T-helper 1 cell treated with Interleukin-12 subunit alpha and Interleukin-12 subunit beta and Interleukin-4 antibody, amounts not matched to agents 30 ng/mL and 1 ng/mL, for 36 hours (primary cell): ENCODE results near the gene KLF16. TPM values are rescaled to one million over a fixed set of nuclear protein-coding genes. Genes with fewer than 3 reads are reported as not detected.
"Not testable (repeated sequence)": the region's sequence is repeated elsewhere in the genome, so short reads cannot be mapped to it uniquely, and the experiment has no call there.

Experiments
- intact Hi-C: fragments of 100-400 bp; cut with micrococcal nuclease; formaldehyde crosslinking; loops from one replicate; pipeline ENCODE4 v1.15.1; 2024
- total RNA-seq: library from RNA; stranded (reverse); gene quantifications from 2 replicates; pipeline ENCODE4 v1.2.3, GENCODE V29; 2022

The KLF16 gene
- total RNA-seq, 1 donor from 2014 or later = 20.4 TPM

DNA sequence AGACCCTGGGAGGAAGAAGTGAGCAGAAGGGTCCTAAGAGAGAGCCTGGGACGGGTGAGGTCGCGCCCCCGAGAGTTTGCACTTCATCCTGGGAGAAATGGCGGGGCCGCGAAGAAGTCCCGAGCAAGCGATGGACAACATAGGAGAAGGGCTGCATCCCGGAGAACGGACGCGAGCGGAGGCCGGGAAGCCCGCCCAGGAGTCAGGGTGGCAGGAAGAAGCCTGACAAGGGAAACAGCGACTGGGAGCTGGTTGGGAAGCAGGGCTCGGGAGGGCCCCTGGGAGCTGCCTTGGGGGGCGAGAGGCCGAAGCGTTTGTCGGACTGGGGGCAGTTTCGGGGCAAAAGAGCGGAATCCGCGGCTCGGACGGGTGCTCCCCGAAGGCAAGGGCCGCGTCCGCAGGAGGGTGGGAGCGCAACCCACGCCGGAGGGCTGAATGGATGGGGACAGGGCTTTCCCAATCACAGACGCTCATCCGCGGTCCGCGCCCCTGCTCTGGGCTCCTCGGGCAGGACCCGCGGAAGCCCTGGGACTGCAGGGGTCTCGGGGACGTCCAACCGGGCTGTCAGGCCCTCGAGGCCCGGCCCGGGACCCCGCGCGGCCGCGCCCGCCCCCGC lies 21.4 kb upstream of the KLF16 start:
- intact Hi-C loops = loop anchor here (1.0 to 10.0 kb wide), 8 partner anchors 9 to 380 kb away; partner anchors contain the start of genes ADAT3, ATP8B3, REXO1 and SCAMP4

DNA sequence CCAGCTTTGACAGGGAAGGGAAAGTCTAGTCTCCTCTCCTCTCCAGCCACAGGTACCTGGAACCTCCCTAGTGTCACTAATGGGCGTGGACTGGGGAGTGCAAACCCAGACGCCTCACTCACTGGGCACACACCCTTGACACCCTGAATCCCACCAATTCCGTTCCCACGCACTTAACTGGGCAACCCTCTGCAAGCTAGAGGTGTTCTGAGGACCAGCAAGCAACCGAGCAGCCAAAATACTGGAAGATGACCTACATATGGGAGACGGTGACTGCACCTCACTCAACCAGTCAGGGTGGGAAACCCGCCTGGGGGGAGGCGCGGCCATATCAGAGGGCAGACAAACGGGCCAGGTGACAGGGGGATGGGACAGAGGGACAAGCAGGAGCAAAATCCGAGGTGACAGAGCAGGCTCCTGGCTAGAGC lies 20.9 kb upstream of the KLF16 start:
- intact Hi-C loops = loop anchor here (2.0 to 10.0 kb wide), 3 partner anchors 30 to 380 kb away; partner anchors contain the start of gene ATP8B3

DNA sequence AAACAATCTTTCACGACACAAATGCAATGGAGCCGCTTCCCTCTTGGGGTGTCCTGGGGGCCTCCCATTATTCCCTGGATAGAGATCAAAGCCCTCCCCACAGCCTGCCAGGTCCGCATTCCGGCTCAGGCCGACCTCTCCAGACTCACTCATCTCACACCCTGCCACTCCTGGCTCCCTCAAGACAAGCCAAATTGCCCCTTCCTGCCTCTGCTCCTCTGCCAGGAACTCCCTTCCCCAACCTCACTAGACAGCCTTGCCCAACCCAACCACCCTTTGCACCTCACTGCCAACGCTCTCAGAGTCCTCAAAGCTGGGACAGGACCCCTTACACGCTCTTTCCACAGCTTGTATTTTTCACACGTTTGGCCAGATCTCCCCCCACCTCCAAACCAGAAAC lies 20.4 kb upstream of the KLF16 start:
- intact Hi-C loops = loop anchor here (2.0 to 10.0 kb wide), 3 partner anchors 29 to 381 kb away; partner anchors contain the start of gene ATP8B3

DNA sequence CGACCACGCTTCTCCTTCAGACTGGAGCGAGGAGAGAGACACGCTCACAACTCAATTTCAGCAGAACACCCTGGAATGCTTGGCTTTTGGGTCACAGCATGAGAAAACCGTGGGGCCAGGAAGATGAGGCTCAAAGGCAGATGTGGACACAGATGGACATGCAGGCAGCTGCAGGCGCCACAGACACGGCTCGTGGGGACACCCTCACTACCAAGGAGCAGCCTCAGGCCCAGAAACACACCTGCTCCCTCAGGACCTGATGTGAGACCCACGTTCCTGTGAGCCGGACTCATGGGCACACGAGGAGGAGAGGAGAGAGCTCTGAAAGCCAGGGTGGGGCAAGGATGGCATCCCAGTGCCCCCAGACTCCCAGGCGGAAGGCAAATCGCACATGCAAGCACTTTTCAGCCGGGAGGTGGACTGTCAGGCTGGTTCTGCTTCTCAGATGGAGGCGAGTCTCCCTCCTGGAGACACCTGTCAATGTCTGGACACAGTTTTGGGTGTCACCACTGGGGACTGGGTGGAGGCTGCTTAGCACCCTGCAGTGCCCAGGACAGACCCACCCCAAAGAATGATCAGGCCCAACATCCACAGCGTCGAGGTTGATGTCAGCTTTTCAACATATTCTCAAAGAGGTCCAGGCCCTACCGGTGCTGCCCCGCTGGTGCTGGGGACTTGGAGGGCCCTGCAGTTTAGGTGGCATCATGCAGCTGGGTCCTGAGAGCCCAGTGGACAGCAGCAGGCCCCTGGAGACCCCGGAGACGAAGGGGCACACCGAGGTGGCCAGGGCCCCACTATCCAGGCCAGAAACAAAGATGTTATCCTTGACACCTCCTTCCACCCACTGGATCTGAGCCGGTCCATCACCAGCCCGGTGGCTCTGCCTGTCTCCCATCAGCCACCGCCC lies 19.7 kb upstream of the KLF16 start:
- intact Hi-C loops = loop anchor here (1.0 to 10.0 kb wide), 3 partner anchors 159 to 382 kb away; partner anchors contain the start of genes IZUMO4 and MOB3A

DNA sequence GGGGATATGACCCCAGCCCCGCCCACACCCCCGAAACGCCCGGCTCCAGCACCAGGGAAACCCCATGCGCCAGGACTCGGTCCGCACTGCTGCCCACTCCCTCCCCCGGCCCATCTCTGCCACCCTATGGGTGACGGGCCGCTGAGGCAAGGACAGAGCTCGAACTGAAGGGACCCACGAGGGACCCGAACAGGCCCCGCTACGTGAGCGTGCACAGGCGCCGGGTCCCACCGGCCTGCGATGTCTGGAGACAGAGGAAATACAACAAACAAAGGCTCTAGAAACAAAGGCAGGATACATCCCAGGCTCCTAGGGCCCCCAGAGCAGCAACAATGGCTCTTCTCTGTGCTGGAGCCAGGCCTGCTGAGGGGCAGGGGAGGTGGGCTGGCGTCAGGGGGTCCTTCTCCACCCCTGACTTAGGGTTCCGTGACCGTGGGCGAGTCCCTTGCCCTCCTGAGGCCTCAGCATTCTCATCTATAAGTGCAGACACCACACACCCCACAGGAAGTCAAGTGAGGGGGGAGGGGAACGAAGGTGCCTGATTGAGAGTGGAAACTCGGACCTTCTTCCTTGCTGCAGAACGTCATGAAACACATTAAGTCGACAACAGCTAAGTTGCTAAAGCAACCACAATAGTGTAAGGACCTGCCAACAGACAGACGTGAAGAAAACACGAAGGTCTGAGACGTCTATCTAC lies 18.9 kb upstream of the KLF16 start:
- intact Hi-C loops = loop anchor here (1.0 to 10.0 kb wide), 3 partner anchors 160 to 383 kb away; partner anchors contain the start of genes IZUMO4 and MOB3A

DNA sequence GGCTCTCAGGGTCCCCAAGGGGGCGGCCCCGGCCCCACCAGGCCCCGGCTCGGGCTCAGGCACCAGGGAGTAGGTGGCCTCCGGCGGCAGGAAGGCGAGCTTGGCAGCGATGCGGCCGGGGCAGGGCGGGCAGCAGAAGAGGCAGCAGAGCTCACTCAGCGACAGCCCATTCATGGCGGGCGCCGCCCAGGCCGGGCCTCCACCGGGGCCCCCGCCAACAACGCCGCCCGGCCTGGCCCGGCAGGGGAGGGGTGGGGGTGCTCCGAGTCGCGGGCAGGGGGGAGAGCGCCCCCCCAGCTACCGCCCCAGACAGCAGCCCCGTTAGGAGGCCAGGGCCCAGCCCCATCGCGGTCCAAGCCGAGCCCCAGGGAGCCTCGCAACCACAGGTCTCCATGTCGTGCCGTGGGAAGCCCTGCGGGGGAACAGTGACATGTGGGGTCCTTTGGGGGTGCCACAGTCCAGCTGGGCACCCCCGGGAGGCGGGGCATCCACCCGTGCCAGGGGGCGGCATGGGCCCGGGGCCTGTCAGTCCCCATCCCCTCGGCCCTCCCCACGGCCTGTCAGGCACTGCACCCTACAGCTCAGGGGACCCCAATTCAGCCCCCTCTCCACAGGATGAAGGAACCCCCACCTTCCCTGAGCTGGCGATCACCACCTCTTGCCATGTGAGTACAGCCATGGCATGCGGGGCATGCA lies 18.2 kb upstream of the KLF16 start:
- intact Hi-C loops = loop anchor here (1.0 to 10.0 kb wide), 3 partner anchors 161 to 383 kb away; partner anchors contain the start of genes IZUMO4 and MOB3A

DNA sequence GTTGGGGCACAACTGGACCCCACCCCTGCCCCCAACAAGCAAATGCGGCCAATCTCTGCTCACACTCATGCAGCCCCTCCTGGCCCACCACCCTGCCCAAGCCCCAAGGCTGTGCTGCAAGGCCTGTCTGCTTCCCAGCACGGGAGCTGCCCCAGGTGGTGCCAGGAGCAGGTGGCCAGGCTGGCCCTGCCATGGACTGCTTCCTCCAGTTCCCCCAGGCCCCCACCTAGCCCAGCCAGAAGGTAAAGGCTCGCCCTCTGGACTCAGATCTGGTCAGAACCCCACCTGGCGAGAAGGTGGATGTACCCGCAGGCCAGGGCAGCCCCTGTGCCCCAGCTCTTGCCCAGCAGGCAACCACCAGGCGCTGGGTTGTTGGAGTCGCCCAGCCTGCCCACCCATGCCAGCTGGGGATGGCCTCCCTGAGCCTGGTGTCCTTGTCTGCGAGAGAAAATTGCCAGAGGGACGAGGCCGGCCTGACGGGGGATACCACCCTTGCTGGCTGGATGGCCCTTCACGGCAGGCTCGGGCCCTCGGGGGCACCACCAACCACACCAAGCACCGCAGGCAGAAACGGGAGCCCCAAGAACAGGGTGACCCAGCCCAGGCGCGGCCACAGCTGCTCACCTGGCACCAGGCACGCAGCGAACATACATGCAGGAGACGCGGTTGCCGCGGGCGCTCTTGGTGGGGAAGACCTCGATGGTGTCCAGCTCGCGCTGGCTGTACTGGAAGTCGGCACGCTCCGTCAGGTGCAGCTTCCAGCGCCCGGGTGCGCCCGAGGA lies 17.4 kb upstream of the KLF16 start:
- intact Hi-C loops = loop anchor here (10.0 kb wide), 1 partner anchor 384 kb away; no protein-coding TSS in a partner anchor

DNA sequence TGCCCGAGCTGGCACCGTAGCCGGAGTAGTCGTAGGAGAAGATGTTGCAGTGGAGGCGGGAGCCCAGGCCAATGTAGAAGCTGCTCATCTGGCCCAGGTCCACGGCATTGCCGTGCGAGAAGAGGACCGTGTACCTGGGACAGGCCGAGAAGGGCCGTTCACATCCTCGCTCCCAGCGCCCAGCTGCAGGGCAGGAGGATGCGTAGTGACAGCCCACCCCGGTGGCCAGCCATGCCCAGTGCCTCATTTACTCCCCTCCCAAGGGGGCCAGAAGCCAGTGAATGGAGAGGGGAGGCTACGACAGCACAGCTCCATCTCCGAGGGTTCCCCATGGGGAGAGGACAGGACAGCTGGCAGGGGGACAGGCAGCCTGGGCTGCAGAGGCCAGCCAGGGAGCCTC lies 16.6 kb upstream of the KLF16 start:
- intact Hi-C loops = loop anchor here (10.0 kb wide), 1 partner anchor 385 kb away; no protein-coding TSS in a partner anchor

DNA sequence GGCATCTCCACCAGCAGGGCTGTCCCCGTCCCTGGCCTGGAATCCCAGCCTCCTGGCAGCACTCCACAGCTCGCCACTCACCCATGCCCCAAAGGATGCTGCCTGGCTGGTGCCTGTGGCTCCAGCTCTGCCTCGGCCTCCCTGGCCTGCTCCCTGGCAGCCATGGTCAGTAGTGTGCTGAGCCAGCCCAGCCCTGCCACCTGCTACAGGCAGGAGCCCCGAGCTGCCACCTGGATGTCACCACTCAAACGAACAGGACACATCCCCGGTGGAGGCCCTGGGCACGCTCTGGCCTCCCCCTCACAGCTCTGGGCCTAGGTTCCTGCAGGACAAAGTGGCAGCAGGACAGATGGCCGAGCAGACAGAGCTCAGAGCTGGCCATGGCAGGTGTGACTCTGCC lies 15.2 kb upstream of the KLF16 start:
- intact Hi-C loops = not testable (repeated sequence)

DNA sequence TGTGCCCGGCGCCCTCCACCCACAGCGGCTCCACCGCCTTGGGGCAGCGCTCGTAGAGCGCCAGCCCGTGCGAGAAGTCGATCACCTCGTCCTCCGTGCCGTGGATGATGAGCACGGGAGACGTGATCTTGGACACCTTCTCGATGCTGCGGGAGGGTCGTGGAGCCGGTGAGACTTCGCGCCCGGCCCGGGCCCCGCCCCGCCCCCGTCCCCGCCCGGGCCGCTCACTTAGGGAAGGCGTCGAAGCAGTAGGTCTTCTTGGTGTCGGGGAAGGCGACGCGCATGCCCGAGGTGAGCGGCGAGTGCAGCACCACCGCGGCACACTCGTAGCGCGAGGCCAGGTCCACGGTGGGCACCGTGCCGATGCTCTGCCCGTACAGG lies 13.9 kb upstream of the KLF16 start:
- intact Hi-C loops = not testable (repeated sequence)

DNA sequence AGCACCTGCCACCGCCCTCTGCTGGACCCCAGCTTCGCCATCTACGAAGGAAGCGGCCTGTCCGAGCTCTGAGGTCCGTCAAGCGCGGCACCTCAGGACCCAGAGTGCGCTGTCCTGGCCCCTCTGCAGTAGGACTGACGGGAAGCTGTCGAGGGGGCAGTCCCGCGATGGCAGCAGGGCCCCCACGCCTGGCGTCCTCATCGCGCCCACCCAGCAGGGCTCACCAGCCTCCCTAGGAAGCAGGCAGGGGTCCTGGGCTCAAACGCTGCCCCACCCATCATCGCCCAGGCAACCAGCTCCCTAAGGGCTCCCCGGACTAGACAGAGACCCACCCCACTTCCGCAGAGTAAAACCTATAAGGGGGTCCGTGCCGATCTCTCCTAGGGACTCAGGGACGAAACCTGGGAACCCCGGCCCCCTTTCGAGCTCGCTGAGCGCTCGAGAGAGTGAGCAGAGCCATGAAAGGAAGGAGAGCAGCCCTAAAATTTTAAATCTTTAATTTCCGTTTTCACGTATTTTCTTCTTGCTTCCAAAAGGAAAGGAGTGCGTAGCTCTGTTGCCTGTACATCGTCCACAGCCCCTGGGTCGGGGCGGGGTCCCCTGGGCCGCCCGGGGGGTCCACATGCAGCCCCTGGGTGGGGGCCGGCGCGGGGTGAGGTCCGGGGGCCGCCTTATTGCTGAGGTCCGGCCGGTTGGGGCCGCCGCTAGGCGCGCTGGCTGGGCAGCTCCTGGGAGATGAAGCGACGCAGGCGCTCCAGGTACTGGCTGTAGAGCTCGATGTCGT lies 13.3 kb upstream of the KLF16 start:
- intact Hi-C loops = loop anchor here (1.0 kb wide), 3 partner anchors 9 to 29 kb away; partner anchors contain the start of genes ABHD17A, ADAT3 and SCAMP4

DNA sequence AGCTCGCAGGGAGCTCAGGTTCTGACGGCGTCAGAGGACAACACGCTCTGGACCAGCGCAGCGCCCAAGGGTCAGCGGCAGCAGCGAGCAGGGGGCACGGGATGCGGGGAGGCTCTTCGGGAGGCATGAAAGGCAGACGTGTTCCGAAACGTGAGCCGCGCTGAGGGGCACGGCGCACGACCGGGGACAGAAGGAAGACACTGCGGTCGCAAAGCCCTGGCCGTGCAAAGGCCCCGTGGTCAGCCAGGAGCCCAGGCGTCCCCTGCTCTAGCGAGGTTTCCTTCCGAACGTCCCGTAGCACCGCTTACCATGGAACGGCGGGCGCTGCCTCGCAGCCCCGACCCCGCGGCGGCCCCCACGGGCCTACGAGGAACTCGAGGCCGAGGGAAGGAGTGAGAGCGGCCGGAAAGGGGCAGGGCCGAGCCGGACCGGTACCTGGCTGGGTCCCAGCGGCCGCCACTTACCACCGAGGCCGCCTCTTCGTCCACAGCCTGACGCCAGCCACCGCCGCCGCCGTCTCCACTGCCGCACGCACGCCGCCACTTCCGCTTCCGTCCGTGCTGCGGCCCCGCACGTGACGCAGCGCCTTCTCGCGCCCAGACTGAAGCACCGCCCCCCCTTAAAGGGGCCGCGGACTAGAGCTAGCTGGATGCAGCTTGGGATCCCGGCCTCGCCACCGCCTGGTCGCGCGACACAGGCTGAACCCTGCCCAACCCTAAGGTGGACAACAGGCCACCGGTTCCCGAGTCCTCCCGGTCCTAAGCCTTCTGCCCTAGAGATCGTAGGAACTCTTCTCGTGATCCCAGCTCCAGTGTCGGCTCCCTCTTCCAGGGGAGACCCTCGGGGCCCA lies 12.5 kb upstream of the KLF16 start:
- intact Hi-C loops = loop anchor here (1.0 to 2.0 kb wide), 4 partner anchors 9 to 67 kb away; partner anchors contain the start of genes ABHD17A, ADAT3 and SCAMP4

DNA sequence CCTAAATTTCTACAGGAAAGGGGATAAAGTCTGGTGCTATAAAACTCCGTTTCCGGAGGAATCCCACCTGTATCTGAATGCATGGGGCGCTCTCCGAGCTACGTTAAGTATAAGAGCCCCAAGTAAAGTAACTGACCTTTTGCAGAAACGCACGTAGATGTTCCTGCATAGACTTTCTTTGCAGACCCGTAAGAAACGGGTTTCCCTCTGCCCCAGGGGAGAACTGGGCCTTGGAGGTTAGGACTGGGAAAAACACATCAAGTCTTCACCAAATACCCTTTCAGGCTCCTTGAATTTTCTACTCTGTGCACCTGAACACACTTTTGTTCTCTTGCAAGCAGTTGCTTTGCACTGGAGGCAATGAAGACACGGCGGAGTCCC lies 11.9 kb upstream of the KLF16 start:
- intact Hi-C loops = loop anchor here (2.0 kb wide), 1 partner anchor 68 kb away; no protein-coding TSS in a partner anchor

DNA sequence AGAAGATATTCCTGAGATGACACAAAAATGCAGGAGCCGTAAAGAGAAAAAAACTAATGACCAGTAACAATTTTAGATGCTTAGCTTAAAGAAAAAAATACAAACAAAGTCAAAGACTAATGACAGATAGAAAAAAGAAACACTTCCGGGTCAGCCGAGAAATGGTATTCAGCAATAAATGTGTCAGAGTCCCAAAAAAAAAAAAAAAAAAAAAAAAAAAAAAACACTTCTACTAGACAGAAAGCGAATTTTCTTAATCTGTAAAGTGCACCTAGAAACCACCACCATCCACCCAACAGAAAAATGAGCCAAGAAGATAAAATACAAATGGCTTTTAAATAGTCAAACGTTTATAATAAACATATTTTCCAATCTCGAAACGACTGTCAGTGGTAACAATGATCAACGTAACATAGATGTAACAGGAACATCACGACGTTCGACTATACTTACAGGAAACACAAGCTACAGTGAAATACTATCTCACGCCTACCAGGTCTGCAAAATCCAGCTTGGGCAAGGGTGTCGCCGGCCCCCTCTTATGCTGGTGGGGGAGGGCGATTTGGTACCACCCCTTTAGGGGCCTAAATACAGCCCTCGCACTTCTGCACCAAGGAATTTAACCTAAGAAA lies 11.3 kb upstream of the KLF16 start:
- intact Hi-C loops = loop anchor here (2.0 kb wide), 1 partner anchor 68 kb away; no protein-coding TSS in a partner anchor

DNA sequence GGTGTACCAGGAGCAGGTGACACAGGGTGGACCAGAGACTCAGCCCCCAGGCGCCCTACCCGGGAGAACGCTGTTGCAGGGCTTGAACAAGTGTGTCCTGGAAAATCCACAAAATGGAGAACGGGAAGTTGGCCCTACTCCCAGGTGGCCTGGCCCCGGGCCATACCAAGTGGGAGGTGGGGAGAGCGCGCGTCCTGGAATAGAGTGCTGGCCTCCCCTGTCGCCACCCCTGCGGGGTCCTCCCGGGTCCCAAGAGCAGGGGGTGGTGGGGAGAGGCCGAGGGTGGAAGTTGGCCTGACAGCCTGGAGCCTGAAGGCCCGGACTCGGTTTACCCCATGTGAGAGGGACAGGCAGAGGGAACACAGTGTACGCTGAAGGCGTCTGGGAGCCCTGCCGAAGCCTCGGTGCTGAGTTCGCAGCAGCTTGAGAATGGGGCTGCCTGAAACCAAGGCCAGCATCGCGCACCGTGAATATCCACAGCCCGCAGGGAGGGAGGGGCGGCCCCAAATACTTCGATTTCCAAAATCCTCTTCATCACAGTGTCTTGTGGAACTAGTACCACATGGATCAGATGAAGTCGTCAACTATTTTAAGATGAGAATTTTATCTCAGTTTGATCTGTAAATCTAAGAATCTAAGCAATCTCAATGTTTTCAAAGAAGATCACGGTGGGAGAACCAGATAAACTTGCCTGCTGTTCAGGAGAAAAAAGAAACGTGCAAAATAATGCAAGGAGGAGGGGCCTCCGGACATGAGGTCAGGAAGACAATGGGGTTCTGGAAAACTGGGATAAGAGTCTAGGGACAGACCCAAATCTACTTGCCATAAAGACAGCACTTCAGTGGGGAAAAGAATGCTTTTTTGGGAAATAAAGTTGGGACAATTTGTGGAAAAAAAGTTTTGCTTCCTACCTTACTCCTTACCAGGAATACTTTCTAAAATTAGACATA lies 10.4 kb upstream of the KLF16 start:
- intact Hi-C loops = loop anchor here (2.0 kb wide), 1 partner anchor 69 kb away; no protein-coding TSS in a partner anchor
